Measurements from ENCODE around the gene CWC27. TPM values are rescaled to one million over a fixed set of nuclear protein-coding genes. Genes with fewer than 3 reads are reported as not detected.

CWC27 gene
- polyA plus RNA-seq, 1 experiment, result 39.5 TPM

DNA sequence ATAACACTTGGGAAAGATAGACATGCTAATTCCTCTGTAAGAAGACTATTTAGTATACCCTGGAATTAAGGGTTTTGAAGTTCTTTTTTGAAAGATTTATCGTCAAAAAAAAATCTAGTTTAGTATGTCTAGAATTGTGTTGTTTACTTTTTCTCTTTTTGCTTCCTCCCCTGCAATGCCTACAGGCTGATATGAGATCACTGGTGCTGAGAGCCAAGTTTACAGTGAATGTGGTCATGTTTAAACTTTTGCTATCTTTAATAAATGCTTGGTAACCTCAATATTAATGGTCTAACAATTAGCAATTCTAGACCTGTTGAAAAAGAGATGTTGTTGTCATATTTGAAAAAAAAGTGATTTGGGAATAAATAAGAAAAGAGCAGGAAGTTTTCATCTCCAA is 86.1 kb downstream of the CWC27 start:
- Histone ChIP-seq H3K9me3 (ENCODE audit: control insufficient read depth, insufficient read depth, low read length) (no peaks in the 10 kb centered on the region; the same call in 1 of the 2 replicates), H3K4me3 (ENCODE audit: low read depth, low read length) (no peak overlapping the region), H3K27ac (ENCODE audit: low read depth, low read length) (no peak overlapping the region), H3K27me3 (ENCODE audit: control insufficient read depth, insufficient read depth, low read length) (no peaks in the 10 kb centered on the region)
- TF ChIP-seq, protein P1, sequence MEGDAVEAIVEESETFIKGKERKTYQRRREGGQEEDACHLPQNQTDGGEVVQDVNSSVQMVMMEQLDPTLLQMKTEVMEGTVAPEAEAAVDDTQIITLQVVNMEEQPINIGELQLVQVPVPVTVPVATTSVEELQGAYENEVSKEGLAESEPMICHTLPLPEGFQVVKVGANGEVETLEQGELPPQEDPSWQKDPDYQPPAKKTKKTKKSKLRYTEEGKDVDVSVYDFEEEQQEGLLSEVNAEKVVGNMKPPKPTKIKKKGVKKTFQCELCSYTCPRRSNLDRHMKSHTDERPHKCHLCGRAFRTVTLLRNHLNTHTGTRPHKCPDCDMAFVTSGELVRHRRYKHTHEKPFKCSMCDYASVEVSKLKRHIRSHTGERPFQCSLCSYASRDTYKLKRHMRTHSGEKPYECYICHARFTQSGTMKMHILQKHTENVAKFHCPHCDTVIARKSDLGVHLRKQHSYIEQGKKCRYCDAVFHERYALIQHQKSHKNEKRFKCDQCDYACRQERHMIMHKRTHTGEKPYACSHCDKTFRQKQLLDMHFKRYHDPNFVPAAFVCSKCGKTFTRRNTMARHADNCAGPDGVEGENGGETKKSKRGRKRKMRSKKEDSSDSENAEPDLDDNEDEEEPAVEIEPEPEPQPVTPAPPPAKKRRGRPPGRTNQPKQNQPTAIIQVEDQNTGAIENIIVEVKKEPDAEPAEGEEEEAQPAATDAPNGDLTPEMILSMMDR (IDR thresholded peaks at IDR 0.05; ENCODE audit: low read depth, low read length), result no peak
- POLR2A ChIA-PET, result no interaction called here
- no peak for DNase-seq (ENCODE audit: low read depth, low spot score)
- CTCF ChIA-PET, result no interaction called here

DNA sequence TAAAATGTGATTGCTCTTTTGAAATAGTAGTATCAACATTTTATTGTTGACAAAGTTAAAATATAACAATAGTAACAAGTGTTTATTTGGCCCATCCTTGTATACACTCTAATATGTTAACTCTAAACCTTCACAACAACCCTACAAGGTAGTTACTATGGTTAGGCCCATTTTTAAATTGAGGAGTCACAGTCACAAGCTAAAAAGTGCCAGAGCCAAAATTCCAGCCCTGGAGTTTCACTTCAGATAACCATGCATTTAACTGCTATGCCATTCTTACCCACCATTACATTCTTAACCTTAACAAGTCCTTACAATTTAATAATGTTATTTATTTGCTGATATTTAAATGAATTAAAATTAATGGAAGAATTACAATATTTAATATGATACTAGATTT is 91.2 kb downstream of the CWC27 start:
- no peak for DNase-seq (ENCODE audit: low read depth, low spot score)
- Histone ChIP-seq H3K9me3 (ENCODE audit: control insufficient read depth, insufficient read depth, low read length) (no peaks in the 10 kb centered on the region; the same call in 1 of the 2 replicates), H3K4me3 (ENCODE audit: low read depth, low read length) (no peak overlapping the region), H3K27me3 (ENCODE audit: control insufficient read depth, insufficient read depth, low read length) (no peaks in the 10 kb centered on the region), H3K27ac (ENCODE audit: low read depth, low read length) (no peak overlapping the region)
- TF ChIP-seq, protein P1 (IDR thresholded peaks at IDR 0.05; ENCODE audit: low read depth, low read length), result no peak
- CTCF ChIA-PET, result no interaction called here
- POLR2A ChIA-PET, result no interaction called here

DNA sequence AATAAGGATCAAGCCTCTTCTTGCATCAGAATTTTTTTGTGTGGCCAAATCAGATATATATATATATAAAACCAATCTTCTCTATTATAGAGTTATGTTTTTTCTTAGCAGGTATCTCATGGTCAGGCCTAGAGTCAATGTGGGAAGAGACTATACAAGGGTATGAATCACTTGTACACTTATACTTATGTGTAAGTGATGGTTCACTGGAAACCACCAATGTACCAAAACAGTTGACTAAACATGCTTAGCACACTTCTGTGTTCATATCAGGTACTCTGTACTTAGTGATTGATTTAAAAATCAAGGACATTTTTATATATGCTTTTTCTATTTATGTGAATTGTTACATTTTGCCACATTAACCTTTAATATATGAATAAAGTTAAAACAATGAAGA is 92.6 kb downstream of the CWC27 start:
- Histone ChIP-seq H3K27ac (ENCODE audit: low read depth, low read length) (no peak overlapping the region), H3K9me3 (ENCODE audit: control insufficient read depth, insufficient read depth, low read length) (no peaks in the 10 kb centered on the region; the same call in 1 of the 2 replicates), H3K4me3 (ENCODE audit: low read depth, low read length) (no peak overlapping the region), H3K27me3 (ENCODE audit: control insufficient read depth, insufficient read depth, low read length) (no peaks in the 10 kb centered on the region)
- DNase-seq (ENCODE audit: low read depth, low spot score), result no peak
- POLR2A ChIA-PET, result no interaction called here
- CTCF ChIA-PET, result no interaction called here
- TF ChIP-seq, protein P1 (IDR thresholded peaks at IDR 0.05; ENCODE audit: low read depth, low read length), result no peak

DNA sequence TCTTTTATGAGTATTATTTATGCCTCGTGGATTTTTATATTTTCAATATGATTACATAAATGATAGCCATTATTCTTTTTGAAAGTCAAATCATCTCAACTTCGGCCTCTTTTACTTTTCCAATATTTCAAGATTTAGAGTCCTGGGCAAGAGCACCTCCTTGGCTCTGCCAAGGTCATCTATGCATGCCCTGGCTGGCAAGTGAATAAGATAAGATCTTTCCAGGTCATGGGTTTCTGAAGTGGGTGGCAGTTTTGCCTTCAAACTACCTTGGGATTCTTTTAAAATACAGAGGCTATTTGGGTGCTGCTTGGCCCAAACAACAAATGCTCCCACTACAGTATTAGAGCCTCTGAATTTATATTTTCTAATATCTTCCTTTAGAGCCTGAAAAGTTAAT is 95.4 kb downstream of the CWC27 start:
- POLR2A ChIA-PET, result no interaction called here
- DNase-seq (ENCODE audit: low read depth, low spot score), result no peak
- TF ChIP-seq, protein P1 (IDR thresholded peaks at IDR 0.05; ENCODE audit: low read depth, low read length), result no peak
- Histone ChIP-seq H3K27ac (ENCODE audit: low read depth, low read length) (no peak overlapping the region), H3K4me3 (ENCODE audit: low read depth, low read length) (no peak overlapping the region), H3K27me3 (ENCODE audit: control insufficient read depth, insufficient read depth, low read length) (no peaks in the 10 kb centered on the region), H3K9me3 (ENCODE audit: control insufficient read depth, insufficient read depth, low read length) (no peaks in the 10 kb centered on the region)
- CTCF ChIA-PET, result no interaction called here

DNA sequence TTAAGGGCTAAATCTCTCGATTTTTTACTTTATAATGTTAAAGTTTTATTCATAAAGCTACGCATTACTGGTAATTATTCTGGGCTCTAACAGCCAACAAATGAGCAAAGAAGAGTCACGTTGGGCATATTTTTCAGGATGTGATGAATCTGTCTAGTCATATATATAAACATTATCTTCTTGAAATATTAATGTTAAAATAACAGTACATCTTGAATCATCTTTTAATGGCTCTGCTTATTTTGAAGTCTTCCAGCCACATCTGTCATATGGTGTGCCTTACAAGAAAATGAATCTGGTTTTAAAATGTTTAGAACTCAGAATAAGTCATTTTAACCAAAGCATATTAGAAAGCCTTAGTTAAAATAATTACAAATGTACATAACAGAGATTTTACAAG is 96.9 kb downstream of the CWC27 start:
- CTCF ChIA-PET, result no interaction called here
- no peak overlapping the region for H3K27ac ChIP-seq (ENCODE audit: low read depth, low read length)
- no peak for DNase-seq (ENCODE audit: low read depth, low spot score)

More for the DNA sequence above, 96.9 kb downstream of the CWC27 start:
- POLR2A ChIA-PET, result no interaction called here
- no peaks in the 10 kb centered on the region for H3K27me3 ChIP-seq (ENCODE audit: control insufficient read depth, insufficient read depth, low read length)
- H3K4me3 ChIP-seq (ENCODE audit: low read depth, low read length), result no peak overlapping the region
- H3K9me3 ChIP-seq (ENCODE audit: control insufficient read depth, insufficient read depth, low read length), result no peaks in the 10 kb centered on the region
- TF ChIP-seq, protein P1 (IDR thresholded peaks at IDR 0.05; ENCODE audit: low read depth, low read length), result no peak

Measured in AG04450 (cell line).